Subcutaneous adipose tissue (tissue), 4 donors: ENCODE results near the gene NLRP13. TPM values are rescaled to one million over a fixed set of nuclear protein-coding genes. Genes with fewer than 3 reads are reported as not detected.

Experiments
- total RNA-seq, 4 donors: library from RNA; depleted of rRNA; stranded (reverse); fragments of >200 nt; gene quantifications; one replicate each; pipeline ENCODE4 v1.1.0, GENCODE V29; 2016
- TF ChIP-seq, protein P1 (sequence below): fragments of 450-650 bp; IDR thresholded peaks from one replicate; pipeline ENCODE4 v1.5.1; 2016; ENCODE audit warnings: low read depth, mild to moderate bottlenecking, control low read depth, antibody characterized with exemption, moderate library complexity

Gene NLRP13, protein sequence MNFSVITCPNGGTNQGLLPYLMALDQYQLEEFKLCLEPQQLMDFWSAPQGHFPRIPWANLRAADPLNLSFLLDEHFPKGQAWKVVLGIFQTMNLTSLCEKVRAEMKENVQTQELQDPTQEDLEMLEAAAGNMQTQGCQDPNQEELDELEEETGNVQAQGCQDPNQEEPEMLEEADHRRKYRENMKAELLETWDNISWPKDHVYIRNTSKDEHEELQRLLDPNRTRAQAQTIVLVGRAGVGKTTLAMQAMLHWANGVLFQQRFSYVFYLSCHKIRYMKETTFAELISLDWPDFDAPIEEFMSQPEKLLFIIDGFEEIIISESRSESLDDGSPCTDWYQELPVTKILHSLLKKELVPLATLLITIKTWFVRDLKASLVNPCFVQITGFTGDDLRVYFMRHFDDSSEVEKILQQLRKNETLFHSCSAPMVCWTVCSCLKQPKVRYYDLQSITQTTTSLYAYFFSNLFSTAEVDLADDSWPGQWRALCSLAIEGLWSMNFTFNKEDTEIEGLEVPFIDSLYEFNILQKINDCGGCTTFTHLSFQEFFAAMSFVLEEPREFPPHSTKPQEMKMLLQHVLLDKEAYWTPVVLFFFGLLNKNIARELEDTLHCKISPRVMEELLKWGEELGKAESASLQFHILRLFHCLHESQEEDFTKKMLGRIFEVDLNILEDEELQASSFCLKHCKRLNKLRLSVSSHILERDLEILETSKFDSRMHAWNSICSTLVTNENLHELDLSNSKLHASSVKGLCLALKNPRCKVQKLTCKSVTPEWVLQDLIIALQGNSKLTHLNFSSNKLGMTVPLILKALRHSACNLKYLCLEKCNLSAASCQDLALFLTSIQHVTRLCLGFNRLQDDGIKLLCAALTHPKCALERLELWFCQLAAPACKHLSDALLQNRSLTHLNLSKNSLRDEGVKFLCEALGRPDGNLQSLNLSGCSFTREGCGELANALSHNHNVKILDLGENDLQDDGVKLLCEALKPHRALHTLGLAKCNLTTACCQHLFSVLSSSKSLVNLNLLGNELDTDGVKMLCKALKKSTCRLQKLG
- not detected for total RNA-seq

GRCh38 chr19:55931936-55932386, at the start of gene NLRP13:
TSS of gene NLRP13 (minus strand) at chr19:55932336. CDS start at chr19:55932311, 25 bp downstream.
- TF ChIP-seq, protein P1, sequence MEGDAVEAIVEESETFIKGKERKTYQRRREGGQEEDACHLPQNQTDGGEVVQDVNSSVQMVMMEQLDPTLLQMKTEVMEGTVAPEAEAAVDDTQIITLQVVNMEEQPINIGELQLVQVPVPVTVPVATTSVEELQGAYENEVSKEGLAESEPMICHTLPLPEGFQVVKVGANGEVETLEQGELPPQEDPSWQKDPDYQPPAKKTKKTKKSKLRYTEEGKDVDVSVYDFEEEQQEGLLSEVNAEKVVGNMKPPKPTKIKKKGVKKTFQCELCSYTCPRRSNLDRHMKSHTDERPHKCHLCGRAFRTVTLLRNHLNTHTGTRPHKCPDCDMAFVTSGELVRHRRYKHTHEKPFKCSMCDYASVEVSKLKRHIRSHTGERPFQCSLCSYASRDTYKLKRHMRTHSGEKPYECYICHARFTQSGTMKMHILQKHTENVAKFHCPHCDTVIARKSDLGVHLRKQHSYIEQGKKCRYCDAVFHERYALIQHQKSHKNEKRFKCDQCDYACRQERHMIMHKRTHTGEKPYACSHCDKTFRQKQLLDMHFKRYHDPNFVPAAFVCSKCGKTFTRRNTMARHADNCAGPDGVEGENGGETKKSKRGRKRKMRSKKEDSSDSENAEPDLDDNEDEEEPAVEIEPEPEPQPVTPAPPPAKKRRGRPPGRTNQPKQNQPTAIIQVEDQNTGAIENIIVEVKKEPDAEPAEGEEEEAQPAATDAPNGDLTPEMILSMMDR, result no peak

DNA sequence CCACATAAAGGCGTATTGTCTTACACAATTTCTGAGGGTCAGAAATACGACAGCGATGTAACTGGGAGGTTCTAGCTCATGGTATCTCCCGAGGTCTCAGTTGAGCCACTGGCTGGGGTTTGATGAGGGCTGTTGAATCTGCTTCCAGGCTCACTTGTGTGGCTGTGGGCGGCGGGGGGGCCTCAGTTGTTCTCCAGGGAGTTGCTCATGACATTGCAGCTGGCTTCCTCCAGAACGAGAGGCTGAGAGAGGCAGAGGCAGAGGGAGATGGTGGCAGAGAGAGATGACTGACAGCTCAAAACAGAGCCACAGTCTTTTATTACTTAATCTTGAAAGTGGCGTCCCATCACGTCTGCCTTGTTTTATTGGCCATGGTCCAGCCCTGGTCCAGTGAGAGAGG, 48.3 kb upstream of the NLRP13 start:
- TF ChIP-seq, protein P1, result no peak

GRCh38 chr19:55973982-55974381, 41.8 kb upstream of the NLRP13 start:
- TF ChIP-seq, protein P1, result no peak

DNA sequence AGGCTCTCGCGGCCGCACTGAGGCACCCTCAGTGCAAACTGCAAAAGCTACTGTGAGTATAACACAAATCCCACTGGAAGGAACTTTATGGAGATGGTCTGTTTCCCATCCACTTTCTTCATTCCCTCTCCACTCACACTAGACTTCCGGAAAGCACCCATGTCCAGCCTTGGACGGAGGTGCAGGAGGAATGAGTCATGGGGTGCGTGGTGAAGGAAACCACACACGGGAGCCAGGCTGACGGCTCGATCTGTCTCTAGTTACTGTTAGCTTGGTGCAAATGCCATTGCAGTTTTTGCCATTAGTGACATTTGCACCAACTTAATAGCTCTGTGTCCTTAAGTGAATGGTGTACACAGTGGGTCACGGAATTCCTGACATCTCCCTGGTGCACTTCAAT, 30.1 kb upstream of the NLRP13 start:
- TF ChIP-seq, protein P1, result no peak

DNA sequence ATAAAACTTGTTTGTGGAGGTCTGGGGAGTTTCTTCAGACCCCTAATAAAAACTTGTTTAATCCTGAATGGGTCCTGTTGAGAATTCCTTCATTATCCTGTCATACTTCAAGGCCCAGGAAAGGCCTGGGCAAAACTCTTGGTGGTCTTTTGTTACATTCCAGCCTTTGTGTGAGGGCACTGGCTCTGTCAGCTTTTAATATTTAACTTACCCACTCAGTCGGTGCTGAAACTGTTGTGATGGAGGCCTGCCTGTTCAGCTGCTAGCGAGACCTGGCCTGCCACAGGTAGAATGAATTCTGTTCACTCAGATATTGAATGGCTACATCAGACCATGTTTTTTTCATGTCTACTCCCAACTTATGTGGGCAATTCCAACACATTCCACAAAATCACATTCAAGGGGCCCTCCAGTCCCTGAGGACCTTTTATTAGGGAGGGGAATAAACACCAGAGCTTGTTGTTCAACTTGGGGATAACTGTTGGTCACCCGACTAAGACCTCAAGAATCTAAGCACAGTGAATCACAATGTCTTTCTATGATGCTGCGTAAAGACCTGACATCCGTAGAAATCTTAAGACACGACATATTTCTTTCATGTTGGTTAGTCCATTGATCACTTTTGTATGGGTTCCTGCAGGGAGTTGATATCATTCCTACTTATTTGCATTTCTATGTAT, 28.0 kb upstream of the NLRP13 start:
- TF ChIP-seq, protein P1, result no peak

DNA sequence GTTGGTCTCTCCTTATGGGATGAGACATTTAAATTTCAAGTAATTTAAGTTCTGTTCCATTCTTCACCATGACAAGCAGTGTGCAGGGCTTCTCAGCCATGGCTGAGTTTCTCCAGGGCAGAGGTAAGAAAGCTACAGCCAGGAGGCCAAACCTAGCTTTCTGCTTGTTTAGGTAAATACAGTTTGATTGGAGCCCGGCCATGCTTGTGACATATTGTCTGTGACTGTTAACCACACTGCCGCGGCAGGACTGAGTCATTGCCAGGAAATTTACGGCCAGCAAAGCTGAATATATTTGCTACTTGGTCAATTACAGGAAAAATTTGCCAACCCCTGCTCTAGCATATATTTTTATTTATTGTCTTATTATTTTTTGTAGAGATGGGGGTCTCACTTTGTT, 26.2 kb upstream of the NLRP13 start:
- TF ChIP-seq, protein P1, result no peak
